Bone marrow (tissue), 2 donors: Measurements from ENCODE around the gene VIM.

Source experiments
- DNase-seq, 2 donors: peaks; one replicate each; lab custom pipeline; 2025; lab: John Stamatoyannopoulos, UW

VIM gene

GRCh38 chr10:17228091-17229015 is at the start of gene VIM:
TSS of gene VIM (plus strand) at chr10:17228241. CDS start at chr10:17229423, 1,182 bp downstream.
- peak; percentile 93 to 99 for DNase-seq

GRCh38 chr10:17179002-17179401 is 49.0 kb upstream of the VIM start:
- DNase-seq, result no peak

GRCh38 chr10:17181110-17181509 is 46.9 kb upstream of the VIM start:
- no peak for DNase-seq

GRCh38 chr10:17181751-17182150 is 46.3 kb upstream of the VIM start:
- DNase-seq, result no peak

- DNase-seq, result no peak
Measured at GRCh38 chr10:17183110-17183509, 44.9 kb upstream of the VIM start.

- no peak for DNase-seq
Measured at GRCh38 chr10:17185873-17186272, 42.2 kb upstream of the VIM start.

GRCh38 chr10:17188644-17189172 is 39.3 kb upstream of the VIM start:
- DNase-seq, result no peak

- DNase-seq, result no peak
Measured at GRCh38 chr10:17190602-17191001, 37.4 kb upstream of the VIM start.

- no peak for DNase-seq
Measured at GRCh38 chr10:17195083-17195482, 33.0 kb upstream of the VIM start.

- no peak for DNase-seq
Measured at GRCh38 chr10:17196045-17196444, 32.0 kb upstream of the VIM start.

- no peak for DNase-seq
Measured at GRCh38 chr10:17196573-17196972, 31.5 kb upstream of the VIM start.

- no peak for DNase-seq
Measured at GRCh38 chr10:17199351-17199804, 28.7 kb upstream of the VIM start.

- peak in 1 of 2 donors; percentile 46 for DNase-seq
Measured at GRCh38 chr10:17200001-17200911, 27.8 kb upstream of the VIM start.

GRCh38 chr10:17200912-17201793 is 26.9 kb upstream of the VIM start, which contains the start of gene TRDMT1:
TSS of gene TRDMT1 (minus strand) at chr10:17201672. CDS start at chr10:17201634, 38 bp downstream.
- DNase-seq, result peak; percentile 61 to 85

GRCh38 chr10:17201794-17202116 is 26.3 kb upstream of the VIM start:
- no peak for DNase-seq

GRCh38 chr10:17202506-17202905 is 25.5 kb upstream of the VIM start:
- no peak for DNase-seq

- no peak for DNase-seq
Measured at GRCh38 chr10:17202999-17203398, 25.0 kb upstream of the VIM start.

GRCh38 chr10:17203416-17203815 is 24.6 kb upstream of the VIM start:
- no peak for DNase-seq

- DNase-seq, result peak in 1 of 2 donors; percentile 92
Measured at GRCh38 chr10:17206210-17206709, 21.8 kb upstream of the VIM start.

GRCh38 chr10:17208476-17208875 is 19.6 kb upstream of the VIM start:
- DNase-seq, result no peak

GRCh38 chr10:17209302-17209701 is 18.7 kb upstream of the VIM start:
- no peak for DNase-seq
